ENCODE measurements around the gene ERRFI1.

ERRFI1 gene

GRCh38 chr1:8039071-8039470 is 13.0 kb upstream of the ERRFI1 start:
- no peak overlapping the region for H3K27ac ChIP-seq
- TF ChIP-seq ZFX (IDR thresholded peaks at IDR 0.05), result no peak
- no peak for TF ChIP-seq CTCF (conservative IDR thresholded peaks at IDR 0.05)

GRCh38 chr1:8035289-8035688 is 9.2 kb upstream of the ERRFI1 start:
- no peak overlapping the region for H3K27ac ChIP-seq
- no peak for TF ChIP-seq CTCF (conservative IDR thresholded peaks at IDR 0.05)
- TF ChIP-seq ZFX (IDR thresholded peaks at IDR 0.05), result no peak

GRCh38 chr1:8033322-8033721 is 7.2 kb upstream of the ERRFI1 start:
- no peak overlapping the region for H3K27ac ChIP-seq
- TF ChIP-seq CTCF (conservative IDR thresholded peaks at IDR 0.05) (no peak), ZFX (IDR thresholded peaks at IDR 0.05) (no peak)

DNA sequence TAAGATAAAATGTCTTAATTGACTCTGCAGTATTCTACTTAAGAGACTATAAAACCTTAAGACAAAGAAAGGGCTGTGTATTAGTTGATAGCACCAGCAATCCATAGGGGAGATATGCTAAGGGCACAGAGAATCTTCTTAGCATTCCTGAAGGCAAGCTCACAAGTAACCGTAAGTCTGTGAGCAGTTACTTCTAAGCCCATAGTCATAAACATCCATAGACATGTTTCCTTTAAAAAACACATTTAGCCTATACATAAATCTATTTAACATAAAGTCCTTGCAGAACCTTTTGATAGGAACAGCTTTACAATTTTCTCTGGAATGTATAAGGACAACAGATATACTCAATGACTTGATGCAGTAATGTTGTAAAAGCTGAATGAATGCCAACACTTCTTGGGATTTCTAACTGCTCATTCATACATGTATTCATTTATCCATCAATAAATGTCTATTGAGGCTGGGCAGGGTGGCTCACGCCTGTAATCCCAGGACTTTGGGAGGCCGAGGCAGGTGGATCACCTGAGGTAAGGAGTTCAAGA is 6.3 kb upstream of the ERRFI1 start:
- TF ChIP-seq ZFX (IDR thresholded peaks at IDR 0.05) (no peak), CTCF (conservative IDR thresholded peaks at IDR 0.05) (no peak)
- H3K27ac ChIP-seq, result no peak overlapping the region

DNA sequence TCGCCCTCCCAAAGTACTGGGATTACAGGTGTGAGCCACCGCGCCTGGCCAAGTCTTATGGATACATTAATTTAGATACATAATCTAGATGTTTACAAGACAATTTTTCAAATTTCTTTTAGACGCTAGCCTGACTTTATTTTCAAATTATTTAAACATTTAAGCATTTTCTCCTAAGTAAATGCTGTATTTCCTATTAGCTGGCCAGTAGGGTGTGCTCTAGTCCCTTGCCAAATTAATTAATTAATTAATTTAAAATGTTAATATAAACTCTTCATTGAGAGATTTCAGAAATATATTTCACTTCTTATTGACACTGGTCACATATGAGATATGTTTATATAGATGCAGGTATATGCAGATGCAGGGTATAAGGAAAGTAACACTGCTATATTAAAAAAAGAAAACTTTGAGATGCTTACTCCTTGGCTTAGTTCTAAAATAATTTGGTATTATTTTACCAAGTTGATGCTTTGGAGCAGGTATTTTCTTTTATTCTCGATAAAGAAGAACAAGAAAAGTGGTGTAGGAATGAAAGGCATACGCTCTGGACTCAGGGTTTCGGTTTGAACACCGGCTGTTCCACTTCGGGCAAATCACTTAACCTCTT is 5.2 kb upstream of the ERRFI1 start:
- H3K27ac ChIP-seq, result no peak overlapping the region
- no peak for TF ChIP-seq ZFX (IDR thresholded peaks at IDR 0.05)
- TF ChIP-seq CTCF (conservative IDR thresholded peaks at IDR 0.05), result peak; percentile 90

DNA sequence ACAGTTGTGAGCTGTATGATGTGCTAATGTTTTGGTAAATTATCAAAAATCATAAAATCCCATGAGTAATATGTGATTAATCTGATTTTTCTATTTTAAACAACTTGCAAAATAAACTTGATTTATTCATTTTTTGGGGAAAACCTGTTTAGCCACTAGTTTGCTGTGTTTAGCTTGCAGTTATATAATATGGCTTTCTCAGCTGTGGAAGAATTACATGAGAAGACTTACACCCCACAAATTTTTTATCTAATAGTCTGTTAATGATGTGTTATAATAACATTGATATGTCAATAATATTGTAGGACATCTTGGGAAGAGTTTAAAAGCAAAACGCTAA is 2.4 kb upstream of the ERRFI1 start:
- H3K27ac ChIP-seq, result no peak overlapping the region
- TF ChIP-seq CTCF (conservative IDR thresholded peaks at IDR 0.05) (no peak), ZFX (IDR thresholded peaks at IDR 0.05) (no peak)

GRCh38 chr1:8027748-8028570 is 1.9 kb upstream of the ERRFI1 start:
- TF ChIP-seq CTCF (conservative IDR thresholded peaks at IDR 0.05) (0 out of 2 replicates have a peak, but pooled peaks have one; percentile 4), ZFX (IDR thresholded peaks at IDR 0.05) (no peak)
- peak overlapping the region; percentile 89; the same call in 1 of the 2 replicates for H3K27ac ChIP-seq

Measured in C4-2B (cell line).